Hematopoietic multipotent progenitor cell treated with erythropoietin and hydrocortisone succinate and interleukin-3 and kit ligand, for 15 days (in vitro differentiated cells): ENCODE measurements around the gene TBXA2R.

Experiments
- DNase-seq: peaks from one replicate; pipeline ENCODE4 v3.0.0-alpha.2; 2015; ENCODE audit warnings: low spot score

TBXA2R gene

GRCh38 chr19:3619631-3620012, 12.9 kb upstream of the TBXA2R start:
- DNase-seq, result no peak

- no peak for DNase-seq
Observed at GRCh38 chr19:3618811-3619630, 12.3 kb upstream of the TBXA2R start.

- DNase-seq, result peak; percentile 60
Observed at GRCh38 chr19:3618144-3618810, 11.6 kb upstream of the TBXA2R start.

- no peak for DNase-seq
Observed at GRCh38 chr19:3617463-3617862, 10.8 kb upstream of the TBXA2R start.

GRCh38 chr19:3615524-3616135, 9.0 kb upstream of the TBXA2R start:
- DNase-seq, result no peak

GRCh38 chr19:3614858-3615505, 8.3 kb upstream of the TBXA2R start:
- DNase-seq, result no peak

- no peak for DNase-seq
Observed at GRCh38 chr19:3613818-3614661, 7.4 kb upstream of the TBXA2R start.

GRCh38 chr19:3612901-3613741, 6.4 kb upstream of the TBXA2R start:
- no peak for DNase-seq

- no peak for DNase-seq
Observed at GRCh38 chr19:3612330-3612729, 5.7 kb upstream of the TBXA2R start.

GRCh38 chr19:3611841-3612240, 5.2 kb upstream of the TBXA2R start:
- no peak for DNase-seq

GRCh38 chr19:3610745-3611717, 4.4 kb upstream of the TBXA2R start:
- DNase-seq, result no peak

- no peak for DNase-seq
Observed at GRCh38 chr19:3609779-3610719, 3.4 kb upstream of the TBXA2R start.

GRCh38 chr19:3608750-3609322, 2.2 kb upstream of the TBXA2R start:
- DNase-seq, result no peak

GRCh38 chr19:3608079-3608641, 1.5 kb upstream of the TBXA2R start:
- no peak for DNase-seq

GRCh38 chr19:3607303-3608078, 816 bp upstream of the TBXA2R start:
- DNase-seq, result no peak

- DNase-seq, result no peak
Observed at GRCh38 chr19:3606174-3606689, 443 bp downstream of the TBXA2R start.

GRCh38 chr19:3605770-3606169, 905 bp downstream of the TBXA2R start:
- DNase-seq, result no peak
